GM12872 (cell line): ENCODE results near the gene DDI1.

Experiments used
- CTCF ChIP-seq: IDR thresholded peaks from 3 replicates; pipeline ENCODE4 v1.5.1; 2011; ENCODE audit warnings: low read depth, mild to moderate bottlenecking, low read length, moderate library complexity; ENCODE audit not compliant: insufficient read depth

DDI1 gene

GRCh38 chr11:104054911-104055529 is 18.6 kb downstream of the DDI1 start:
- TF ChIP-seq CTCF = no peak

DNA sequence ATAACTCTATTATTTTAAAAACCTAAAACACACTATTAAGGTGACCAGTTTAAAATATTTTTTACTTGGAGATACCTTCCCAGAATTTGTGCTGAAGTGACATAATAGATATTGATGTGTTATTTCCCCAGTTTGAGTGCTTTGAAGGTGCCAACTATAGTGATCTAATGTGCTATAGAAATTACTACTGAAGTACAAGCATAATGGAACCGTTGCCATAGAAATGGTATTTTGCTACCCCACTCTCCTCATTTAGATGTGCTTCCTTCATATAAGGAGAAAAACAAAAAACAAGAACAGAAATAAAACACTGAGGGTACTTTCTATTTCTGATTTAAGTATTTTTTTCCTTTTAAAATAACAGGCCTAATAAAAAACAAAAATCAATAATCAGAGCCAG is 19.2 kb downstream of the DDI1 start:
- TF ChIP-seq CTCF = no peak

DNA sequence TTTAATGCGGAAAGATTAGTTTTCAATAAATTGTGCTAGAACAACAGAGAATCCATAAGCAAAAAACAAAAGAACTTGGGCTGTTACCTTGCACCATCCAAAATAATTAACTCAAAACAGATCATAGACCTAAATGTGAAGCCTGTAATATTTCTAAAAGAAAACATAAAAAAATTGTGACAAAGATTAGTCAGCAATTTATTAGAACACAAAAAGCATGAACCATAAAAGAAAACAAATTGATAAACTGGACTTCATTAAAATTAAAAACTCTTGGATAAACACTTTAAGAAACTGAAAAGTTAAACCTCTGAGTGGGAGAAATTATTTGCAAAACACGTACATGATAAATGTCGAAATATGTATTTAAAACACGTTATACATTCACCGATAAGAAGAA is 21.5 kb downstream of the DDI1 start:
- no peak for TF ChIP-seq CTCF

DNA sequence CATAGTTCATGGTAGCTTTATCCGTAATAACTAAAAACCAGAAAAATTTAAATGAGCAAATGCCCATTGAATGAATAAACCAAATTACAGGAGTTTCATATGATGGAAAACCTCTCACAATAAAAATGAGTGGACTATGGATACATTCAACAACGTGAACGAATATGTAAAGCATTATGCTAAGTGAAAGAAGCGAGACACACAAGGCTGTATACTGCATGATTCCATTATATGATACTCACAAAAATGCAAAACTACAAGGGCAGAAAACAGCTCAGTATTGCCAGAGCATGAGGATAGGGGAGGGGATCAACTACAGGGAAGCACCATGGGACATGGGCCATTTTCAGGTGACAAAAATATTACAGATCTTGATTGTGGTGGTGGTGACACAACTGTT is 22.2 kb downstream of the DDI1 start:
- no peak for TF ChIP-seq CTCF

GRCh38 chr11:104060004-104060794 is 23.8 kb downstream of the DDI1 start:
- no peak for TF ChIP-seq CTCF

GRCh38 chr11:104060820-104061219 is 24.4 kb downstream of the DDI1 start:
- no peak for TF ChIP-seq CTCF

DNA sequence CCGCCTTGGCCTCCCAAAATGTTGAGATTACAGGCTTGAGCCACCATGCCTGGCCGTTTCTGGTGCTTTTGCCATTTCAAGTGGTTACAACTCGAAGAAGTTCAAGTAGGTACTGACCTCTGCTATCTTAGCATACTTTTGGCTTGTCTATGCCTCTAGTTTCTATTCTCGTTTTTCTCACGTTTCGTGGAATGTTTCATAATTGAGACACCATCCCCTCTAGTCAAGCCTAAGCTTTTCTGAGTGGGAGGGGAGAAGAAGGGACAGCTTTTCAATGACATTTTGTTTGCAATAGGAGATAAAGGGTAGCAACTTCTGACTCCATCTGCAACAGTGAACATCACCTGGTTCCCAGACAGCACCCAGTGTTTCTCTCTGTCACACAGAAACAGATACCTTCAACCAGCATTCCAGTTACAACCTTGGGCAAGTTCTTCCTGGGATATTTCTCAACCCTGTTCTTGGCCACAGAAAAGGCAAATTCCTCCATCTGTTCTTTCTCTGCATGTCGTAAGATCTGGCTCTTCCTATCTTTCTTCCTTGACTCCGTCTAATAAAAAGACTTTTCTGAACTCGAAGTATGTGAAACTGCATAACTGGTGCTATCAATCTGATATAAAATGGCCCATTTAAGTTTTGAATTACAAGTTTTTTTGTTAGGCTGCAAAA is 25.5 kb downstream of the DDI1 start:
- no peak for TF ChIP-seq CTCF
